ENCODE results near the gene IGSF8. TPM values are rescaled to one million over a fixed set of nuclear protein-coding genes. Genes with fewer than 3 reads are reported as not detected.

The IGSF8 gene
- total and polyA plus RNA-seq, 2 donors (not counting 3 experiments of a cell fraction or from before 2014, with no cell fraction given): 9.5 to 17.5 TPM

GRCh38 chr1:160133990-160134770, 35.8 kb upstream of the IGSF8 start:
- ChIA-PET CTCF (no interaction called here), POLR2A (no interaction called here)
- Histone ChIP-seq H3K27me3 (ENCODE audit: control insufficient read depth in 2 of 2, insufficient read depth in 2 of 2, low read length in 2 of 2) (no peaks in the 10 kb centered on the region), H3K79me2 (ENCODE audit: control insufficient read depth, insufficient read depth, low read length) (no peaks in the 10 kb centered on the region), H3K4me1 (ENCODE audit: control insufficient read depth, extremely low read depth, insufficient read depth, low read length) (no peaks in the 10 kb centered on the region), H3K4me3 (replicated peaks in 1 of 3; ENCODE audit: insufficient read depth in 1 of 3, low read depth in 1 of 3, low read length in 3 of 3) (no peak overlapping the region), H3K9ac (replicated peaks; ENCODE audit: extremely low read depth, insufficient read depth, low read length) (no peak overlapping the region), H3K27ac (ENCODE audit: insufficient read depth, low read depth, low read length) (no peak overlapping the region), H3K9me3 (replicated peaks; ENCODE audit: control insufficient read depth, insufficient read depth, low read length) (no peaks in the 10 kb centered on the region), H3K4me2 (ENCODE audit: insufficient read depth, low read length) (no peak overlapping the region), H3K9me1 (replicated peaks; ENCODE audit: control insufficient read depth, extremely low read depth, insufficient read depth, low read length) (no peaks in the 10 kb centered on the region), H2AFZ (ENCODE audit: low read depth, low read length) (no peak overlapping the region), H4K20me1 (replicated peaks; ENCODE audit: control insufficient read depth, extremely low read depth, insufficient read depth, low read length) (no peaks in the 10 kb centered on the region), H3K36me3 (ENCODE audit: control insufficient read depth in 2 of 2, extremely low read depth in 1 of 2, insufficient read depth in 2 of 2, low read length in 2 of 2) (no peaks in the 10 kb centered on the region)
- BruUV-seq (replicated peaks): no TSS peak
- no peak for TF ChIP-seq EZH2 (IDR thresholded peaks at IDR 0.05; ENCODE audit: borderline replicate concordance, low read depth, low read length, severe bottlenecking)
- TF ChIP-seq POLR2AphosphoS5 (IDR thresholded peaks at IDR 0.05; ENCODE audit: insufficient read depth, low read depth, low read length): no peak
- no peak for TF ChIP-seq POLR2A (IDR thresholded peaks at IDR 0.05; ENCODE audit: low read depth, low read length)
- TF ChIP-seq, protein P1, sequence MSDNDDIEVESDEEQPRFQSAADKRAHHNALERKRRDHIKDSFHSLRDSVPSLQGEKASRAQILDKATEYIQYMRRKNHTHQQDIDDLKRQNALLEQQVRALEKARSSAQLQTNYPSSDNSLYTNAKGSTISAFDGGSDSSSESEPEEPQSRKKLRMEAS (IDR thresholded peaks at IDR 0.05; ENCODE audit: insufficient read depth, insufficient read length): no peak
- no peak for TF ChIP-seq GATA2 (IDR thresholded peaks at IDR 0.05; ENCODE audit: insufficient read depth, insufficient read length, low read depth, low read length)
- TF ChIP-seq, protein P2, sequence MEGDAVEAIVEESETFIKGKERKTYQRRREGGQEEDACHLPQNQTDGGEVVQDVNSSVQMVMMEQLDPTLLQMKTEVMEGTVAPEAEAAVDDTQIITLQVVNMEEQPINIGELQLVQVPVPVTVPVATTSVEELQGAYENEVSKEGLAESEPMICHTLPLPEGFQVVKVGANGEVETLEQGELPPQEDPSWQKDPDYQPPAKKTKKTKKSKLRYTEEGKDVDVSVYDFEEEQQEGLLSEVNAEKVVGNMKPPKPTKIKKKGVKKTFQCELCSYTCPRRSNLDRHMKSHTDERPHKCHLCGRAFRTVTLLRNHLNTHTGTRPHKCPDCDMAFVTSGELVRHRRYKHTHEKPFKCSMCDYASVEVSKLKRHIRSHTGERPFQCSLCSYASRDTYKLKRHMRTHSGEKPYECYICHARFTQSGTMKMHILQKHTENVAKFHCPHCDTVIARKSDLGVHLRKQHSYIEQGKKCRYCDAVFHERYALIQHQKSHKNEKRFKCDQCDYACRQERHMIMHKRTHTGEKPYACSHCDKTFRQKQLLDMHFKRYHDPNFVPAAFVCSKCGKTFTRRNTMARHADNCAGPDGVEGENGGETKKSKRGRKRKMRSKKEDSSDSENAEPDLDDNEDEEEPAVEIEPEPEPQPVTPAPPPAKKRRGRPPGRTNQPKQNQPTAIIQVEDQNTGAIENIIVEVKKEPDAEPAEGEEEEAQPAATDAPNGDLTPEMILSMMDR (IDR thresholded peaks at IDR 0.05; ENCODE audit: extremely low read depth in 1 of 2, insufficient read depth in 1 of 2, low read depth in 1 of 2, low read length in 2 of 2): no peak
- no peak for TF ChIP-seq JUN (IDR thresholded peaks at IDR 0.05; ENCODE audit: borderline replicate concordance, insufficient read depth, insufficient read length, low read depth)
- no peak for TF ChIP-seq FOS (IDR thresholded peaks at IDR 0.05; ENCODE audit: borderline replicate concordance, insufficient read depth, low read length)
- no peak for TF ChIP-seq MYC (IDR thresholded peaks at IDR 0.05; ENCODE audit: low read depth, low read length)
- dilution Hi-C loops (cut with MboI; ENCODE audit: extremely low pct_ligation_motif_present, low sequenced_read_pairs) (no loop called here), intact Hi-C loops (cut with micrococcal nuclease) (no loop called here)
- no peak for DNase-seq (ENCODE audit: low read depth, low spot score)
- no peak for FAIRE-seq
